HG03378 (cell line): ENCODE measurements around the gene CRISPLD2.

Experiments
- ATAC-seq: cut with Tn5 transposase; IDR thresholded peaks from one replicate; pipeline ENCODE4 v1.9.1; 2021; ENCODE audit warnings: mild to moderate bottlenecking, moderate library complexity; ENCODE audit not compliant: unreplicated experiment

CRISPLD2 gene

DNA sequence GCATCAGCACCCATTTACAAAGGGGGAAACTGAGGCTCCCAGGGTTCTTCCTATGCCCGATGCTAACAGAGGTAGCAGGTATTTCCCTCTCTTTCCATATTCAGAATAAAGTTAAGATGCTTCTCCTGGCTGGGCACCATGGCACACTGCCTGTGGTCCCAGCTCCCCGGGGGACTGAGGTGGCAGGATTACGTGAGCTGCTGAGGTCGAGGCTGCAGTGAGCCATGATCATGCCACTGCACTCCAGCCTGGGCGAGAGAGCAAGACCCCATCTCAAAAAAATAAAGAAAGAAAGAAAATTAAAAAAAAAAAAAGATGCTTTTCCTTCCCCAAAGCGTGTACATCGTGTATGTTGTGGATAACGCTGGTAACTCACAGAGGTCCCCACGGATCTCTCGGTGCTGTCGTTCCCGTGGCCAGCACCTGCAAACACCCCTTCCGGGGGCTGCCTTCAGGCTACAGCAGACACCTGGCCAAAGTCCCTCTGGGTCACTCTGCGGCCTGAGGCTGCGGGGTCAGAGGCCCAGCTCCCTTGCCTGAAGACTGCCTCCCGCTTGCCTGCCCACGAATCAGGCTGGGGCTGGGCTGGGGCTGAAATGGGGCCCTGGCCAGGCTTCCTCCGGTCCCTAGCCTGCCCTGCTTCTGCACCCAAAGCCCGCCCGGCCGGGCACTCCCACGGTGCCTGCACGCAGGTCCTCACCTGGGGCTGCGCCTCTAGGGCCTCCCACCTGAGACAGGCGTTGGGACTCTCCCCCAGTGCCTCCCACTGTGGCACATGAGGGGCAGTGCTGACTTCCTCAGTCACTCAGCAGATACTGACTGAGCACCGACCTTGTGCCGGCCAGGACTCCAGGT, 128.4 kb downstream of the CRISPLD2 start:
- no peak for ATAC-seq

DNA sequence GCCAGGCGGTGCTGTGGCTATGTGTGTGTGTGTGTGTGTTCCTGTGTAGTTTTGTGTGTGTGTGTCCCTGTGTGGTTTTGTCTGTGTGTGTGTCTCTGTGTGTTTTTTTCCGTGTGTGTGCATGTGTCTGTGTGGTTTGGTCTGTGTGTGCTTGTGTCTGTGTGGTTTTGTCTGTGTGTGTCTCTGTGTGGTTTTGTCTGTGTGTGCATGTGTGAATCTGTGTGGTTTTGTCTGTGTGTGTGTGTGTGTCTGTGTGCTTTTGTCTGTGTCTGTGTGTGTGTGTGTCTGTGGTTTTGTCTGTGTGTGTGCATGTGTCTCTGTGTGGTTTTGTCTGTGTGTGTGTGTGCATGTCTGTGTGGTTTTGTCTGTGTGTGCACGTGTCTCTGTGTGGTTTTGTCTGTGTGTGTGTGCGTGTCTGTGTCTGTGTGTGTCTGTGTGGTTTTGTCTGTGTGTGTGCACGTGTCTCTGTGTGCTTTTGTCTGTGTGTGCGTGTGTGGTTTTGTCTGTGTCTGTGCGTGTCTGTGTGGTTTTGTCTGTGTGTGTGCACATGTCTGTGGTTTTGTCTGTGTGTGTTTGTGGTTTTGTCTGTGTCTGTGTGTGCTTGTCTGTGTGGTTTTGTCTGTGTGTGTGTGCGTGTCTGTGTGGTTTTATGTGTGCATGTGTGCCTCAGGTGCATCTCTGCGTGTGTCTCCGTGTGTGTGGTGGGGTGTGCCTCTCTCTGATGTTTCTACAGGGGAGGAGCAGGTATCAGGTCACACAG, 129.2 kb downstream of the CRISPLD2 start:
- no peak for ATAC-seq

GRCh38 chr16:84949772-84950436, 130.1 kb downstream of the CRISPLD2 start:
- no peak for ATAC-seq

DNA sequence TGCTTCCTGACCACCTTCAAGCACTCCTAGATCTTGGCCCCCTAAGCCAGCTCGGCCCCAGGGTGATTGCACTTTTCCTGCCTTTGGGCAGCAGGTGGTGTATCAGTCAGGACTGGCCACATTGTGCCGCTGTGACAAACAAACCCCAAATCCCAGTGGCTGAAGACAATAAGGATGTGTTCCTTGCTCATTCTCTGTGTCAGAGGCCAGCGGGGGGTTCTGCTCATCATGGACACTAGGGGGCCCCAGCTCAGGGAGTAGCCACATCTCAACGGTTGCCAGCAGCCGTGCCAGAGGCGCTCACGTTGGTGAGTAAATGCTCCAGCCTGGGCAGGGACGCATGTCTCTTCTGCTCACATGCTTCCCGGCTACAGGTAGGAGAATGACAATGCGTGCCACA, 131.1 kb downstream of the CRISPLD2 start:
- no peak for ATAC-seq

GRCh38 chr16:84952335-84953189, 132.8 kb downstream of the CRISPLD2 start:
- no peak for ATAC-seq

- ATAC-seq, result no peak
Observed at GRCh38 chr16:84953190-84953746, 133.5 kb downstream of the CRISPLD2 start.

DNA sequence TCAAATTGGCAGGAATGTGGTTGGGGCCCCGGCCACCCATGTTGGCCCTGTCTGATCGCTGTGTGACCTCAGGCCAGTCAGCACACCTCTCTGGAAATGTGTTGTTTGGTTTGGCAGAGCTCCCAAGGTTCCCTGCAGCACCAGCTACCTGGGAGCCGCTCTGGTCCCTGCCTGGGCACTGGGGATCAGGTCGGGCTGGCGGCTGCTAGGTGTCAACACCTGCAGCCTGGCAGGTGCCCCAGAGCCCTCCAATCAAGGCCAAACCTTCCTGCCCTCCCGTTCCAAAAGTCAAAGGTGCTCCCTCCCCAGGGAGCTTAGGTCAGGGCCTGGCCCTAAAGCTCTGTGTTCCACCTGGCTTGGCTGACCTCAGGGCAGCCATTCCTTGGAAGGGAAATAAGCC, 135.6 kb downstream of the CRISPLD2 start:
- ATAC-seq, result no peak

DNA sequence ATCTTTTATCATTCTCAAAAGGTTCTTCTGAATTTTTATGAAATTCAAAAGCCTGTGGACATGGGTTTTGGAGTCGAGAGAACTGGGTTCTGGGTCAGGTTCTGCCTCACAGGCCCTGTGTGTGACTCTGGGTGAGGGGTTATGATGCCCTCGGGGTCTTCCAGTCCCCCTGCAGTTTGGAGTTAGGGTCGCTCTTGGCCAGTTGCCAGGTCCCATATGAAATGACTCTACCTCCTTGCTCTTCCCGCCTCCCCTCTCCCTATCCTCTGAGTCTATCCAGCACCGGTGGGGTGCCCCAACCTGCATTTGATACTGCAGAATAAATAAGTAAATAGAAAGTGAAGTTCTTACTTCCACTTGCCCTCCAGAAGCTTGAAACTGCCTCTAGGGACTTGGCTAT, 137.4 kb downstream of the CRISPLD2 start:
- ATAC-seq, result no peak

GRCh38 chr16:84957792-84958191, 138.0 kb downstream of the CRISPLD2 start:
- ATAC-seq, result no peak
